Parathyroid adenoma (tissue), 2 donors: Measurements from ENCODE around the gene ZNF70.
A peak's percentile ranks its signal among the peaks of the same experiment; 100 is the strongest.

Experiments
- H2AFZ ChIP-seq: fragments of 300-600 bp; sonication (generic); one replicate; pipeline ENCODE4 v1.7.0; 2017; ENCODE audit warnings: antibody characterized with exemption, mild to moderate bottlenecking
- H3K27ac ChIP-seq: fragments of 300-600 bp; sonication (generic); one replicate; pipeline ENCODE4 v1.7.0; 2017
- H3K27me3 ChIP-seq: fragments of 300-600 bp; sonication (generic); one replicate; pipeline ENCODE4 v1.7.0; 2017; ENCODE audit warnings: low read length; ENCODE audit not compliant: control insufficient read depth, insufficient read depth
- H3K36me3 ChIP-seq: fragments of 300-600 bp; sonication (generic); one replicate; pipeline ENCODE4 v1.7.0; 2017; ENCODE audit warnings: low read length; ENCODE audit not compliant: control insufficient read depth, insufficient read depth
- H3K4me1 ChIP-seq: fragments of 300-600 bp; sonication (generic); one replicate; pipeline ENCODE4 v1.7.0; 2017; ENCODE audit warnings: control low read depth
- H3K4me2 ChIP-seq: fragments of 300-600 bp; sonication (generic); one replicate; pipeline ENCODE4 v1.7.0; 2017; ENCODE audit warnings: low read length
- H3K4me3 ChIP-seq: fragments of 300-600 bp; sonication (generic); one replicate; pipeline ENCODE4 v1.7.0; 2017; ENCODE audit warnings: low read depth, low read length
- H3K79me2 ChIP-seq: fragments of 300-600 bp; sonication (generic); one replicate; pipeline ENCODE4 v1.7.0; 2017; ENCODE audit warnings: control low read depth
- H3K9ac ChIP-seq: fragments of 300-600 bp; sonication (generic); one replicate; pipeline ENCODE4 v1.7.0; 2017; ENCODE audit warnings: mild to moderate bottlenecking
- H3K9me3 ChIP-seq: fragments of 300-600 bp; sonication (generic); one replicate; pipeline ENCODE4 v1.7.0; 2017; ENCODE audit warnings: low read length; ENCODE audit not compliant: control insufficient read depth
- TF ChIP-seq, protein P1 (sequence below): fragments of 300-600 bp; sonication (generic); IDR thresholded peaks from one replicate; pipeline ENCODE4 v1.7.0; 2017; ENCODE audit warnings: antibody characterized with exemption, mild to moderate bottlenecking
- donor health status: primary hyperparathyroidism.

ZNF70 gene

DNA sequence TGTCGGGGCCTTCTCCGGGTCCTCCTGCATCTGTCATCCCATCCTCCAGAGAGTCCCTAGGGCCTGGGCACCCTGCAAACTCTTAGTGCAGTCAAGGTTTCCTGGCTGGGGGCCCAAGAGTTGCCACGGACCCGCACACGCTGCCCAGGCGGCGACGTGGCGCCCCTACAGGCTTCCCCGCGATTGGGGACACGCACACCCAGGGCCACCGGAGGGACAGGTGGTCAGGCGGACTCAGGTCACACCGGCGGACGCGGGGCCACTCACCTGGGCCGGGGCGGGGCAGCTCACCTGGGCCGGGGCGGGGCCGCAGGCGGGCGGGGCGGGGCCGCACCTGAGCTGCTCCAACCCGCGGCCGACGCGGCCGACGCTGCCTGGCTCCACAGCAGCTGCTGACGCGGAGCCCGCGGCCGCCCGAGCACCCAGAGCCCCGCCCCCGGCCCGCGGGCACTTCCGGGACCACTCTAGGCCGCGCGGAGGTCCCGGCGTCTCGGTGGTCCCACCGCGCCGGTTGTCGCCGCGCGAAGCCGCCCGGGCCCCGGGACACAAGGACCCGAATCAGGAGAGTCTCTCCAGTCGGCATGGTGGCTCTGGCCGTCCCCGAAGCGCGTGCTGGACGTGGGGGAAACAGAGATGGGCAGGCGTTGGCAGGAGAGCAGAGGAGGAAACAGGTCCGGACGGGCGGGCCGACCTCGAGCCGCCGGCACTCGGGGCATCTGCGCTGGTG is at the start of gene ZNF70:
TSS of gene ZNF70 (minus strand) at position 399 of the 727 bp plus-strand sequence. CDS start 5,972 bp downstream, outside the sequence.
- Histone ChIP-seq H3K4me1 (peaks cover 2% of the 10 kb centered on the region), H3K27ac (peak within 1 kb of the TSS; percentile 85), H3K79me2 (no peaks in the 10 kb centered on the region), H3K36me3 (no peaks in the 10 kb centered on the region), H3K4me2 (peak within 1 kb of the TSS; percentile 98), H3K9me3 (no peaks in the 10 kb centered on the region), H3K27me3 (no peaks in the 10 kb centered on the region), H3K9ac (peak within 1 kb of the TSS; percentile 21), H3K4me3 (peak within 1 kb of the TSS; percentile 79), H2AFZ (peak within 1 kb of the TSS; percentile 90)
- TF ChIP-seq, protein P1, sequence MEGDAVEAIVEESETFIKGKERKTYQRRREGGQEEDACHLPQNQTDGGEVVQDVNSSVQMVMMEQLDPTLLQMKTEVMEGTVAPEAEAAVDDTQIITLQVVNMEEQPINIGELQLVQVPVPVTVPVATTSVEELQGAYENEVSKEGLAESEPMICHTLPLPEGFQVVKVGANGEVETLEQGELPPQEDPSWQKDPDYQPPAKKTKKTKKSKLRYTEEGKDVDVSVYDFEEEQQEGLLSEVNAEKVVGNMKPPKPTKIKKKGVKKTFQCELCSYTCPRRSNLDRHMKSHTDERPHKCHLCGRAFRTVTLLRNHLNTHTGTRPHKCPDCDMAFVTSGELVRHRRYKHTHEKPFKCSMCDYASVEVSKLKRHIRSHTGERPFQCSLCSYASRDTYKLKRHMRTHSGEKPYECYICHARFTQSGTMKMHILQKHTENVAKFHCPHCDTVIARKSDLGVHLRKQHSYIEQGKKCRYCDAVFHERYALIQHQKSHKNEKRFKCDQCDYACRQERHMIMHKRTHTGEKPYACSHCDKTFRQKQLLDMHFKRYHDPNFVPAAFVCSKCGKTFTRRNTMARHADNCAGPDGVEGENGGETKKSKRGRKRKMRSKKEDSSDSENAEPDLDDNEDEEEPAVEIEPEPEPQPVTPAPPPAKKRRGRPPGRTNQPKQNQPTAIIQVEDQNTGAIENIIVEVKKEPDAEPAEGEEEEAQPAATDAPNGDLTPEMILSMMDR = no peak

DNA sequence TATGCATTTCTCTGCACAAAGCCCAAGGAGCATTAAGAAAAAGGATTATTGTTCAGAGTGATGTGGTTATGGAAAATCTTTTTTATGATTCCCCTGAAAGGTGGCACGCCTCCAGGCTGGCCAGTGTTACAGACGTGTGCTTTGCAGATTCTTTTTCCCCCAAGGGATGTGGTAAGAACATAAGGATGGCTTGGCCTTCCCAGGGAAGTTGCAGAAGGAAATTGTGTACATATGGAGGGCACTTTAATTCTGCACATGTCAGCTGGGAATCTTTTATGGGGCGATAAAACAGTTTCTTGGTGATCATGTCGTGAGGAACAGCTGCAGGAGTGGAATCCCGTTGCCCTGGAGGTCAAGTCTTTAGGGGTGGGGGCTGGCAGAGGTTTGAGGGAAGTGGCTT is 45.5 kb upstream of the ZNF70 start:
- Histone ChIP-seq H3K4me2 (no peak overlapping the region), H3K9me3 (no peaks in the 10 kb centered on the region), H3K27me3 (no peaks in the 10 kb centered on the region), H2AFZ (no peak overlapping the region), H3K79me2 (peaks cover 1% of the 10 kb centered on the region), H3K27ac (no peak overlapping the region), H3K9ac (no peak overlapping the region), H3K36me3 (no peaks in the 10 kb centered on the region), H3K4me1 (no peaks in the 10 kb centered on the region), H3K4me3 (no peak overlapping the region)
- TF ChIP-seq, protein P1 = no peak

DNA sequence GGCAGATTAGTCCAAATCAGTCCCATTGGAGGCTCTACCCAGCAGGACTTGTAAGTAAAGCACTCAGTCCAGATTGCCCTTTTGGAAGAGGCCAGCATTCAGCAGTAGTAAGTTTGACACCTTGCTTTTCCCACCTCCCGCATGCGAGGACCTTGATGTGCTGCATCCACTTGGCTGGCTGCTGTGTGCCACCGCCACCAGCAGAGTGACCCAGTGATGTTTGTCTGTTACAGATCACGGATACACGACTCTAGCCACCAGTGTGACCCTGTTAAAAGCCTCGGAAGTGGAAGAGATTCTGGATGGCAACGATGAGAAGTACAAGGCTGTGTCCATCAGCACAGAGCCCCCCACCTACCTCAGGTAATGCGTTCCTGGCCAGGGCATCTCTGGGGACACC is 42.4 kb upstream of the ZNF70 start:
- Histone ChIP-seq H3K4me1 (no peaks in the 10 kb centered on the region), H3K4me2 (no peak overlapping the region), H3K9ac (no peak overlapping the region), H2AFZ (no peak overlapping the region), H3K79me2 (peaks cover 14% of the 10 kb centered on the region), H3K27me3 (no peaks in the 10 kb centered on the region), H3K9me3 (no peaks in the 10 kb centered on the region), H3K27ac (no peak overlapping the region), H3K36me3 (no peaks in the 10 kb centered on the region), H3K4me3 (no peak overlapping the region)
- TF ChIP-seq, protein P1 = no peak

DNA sequence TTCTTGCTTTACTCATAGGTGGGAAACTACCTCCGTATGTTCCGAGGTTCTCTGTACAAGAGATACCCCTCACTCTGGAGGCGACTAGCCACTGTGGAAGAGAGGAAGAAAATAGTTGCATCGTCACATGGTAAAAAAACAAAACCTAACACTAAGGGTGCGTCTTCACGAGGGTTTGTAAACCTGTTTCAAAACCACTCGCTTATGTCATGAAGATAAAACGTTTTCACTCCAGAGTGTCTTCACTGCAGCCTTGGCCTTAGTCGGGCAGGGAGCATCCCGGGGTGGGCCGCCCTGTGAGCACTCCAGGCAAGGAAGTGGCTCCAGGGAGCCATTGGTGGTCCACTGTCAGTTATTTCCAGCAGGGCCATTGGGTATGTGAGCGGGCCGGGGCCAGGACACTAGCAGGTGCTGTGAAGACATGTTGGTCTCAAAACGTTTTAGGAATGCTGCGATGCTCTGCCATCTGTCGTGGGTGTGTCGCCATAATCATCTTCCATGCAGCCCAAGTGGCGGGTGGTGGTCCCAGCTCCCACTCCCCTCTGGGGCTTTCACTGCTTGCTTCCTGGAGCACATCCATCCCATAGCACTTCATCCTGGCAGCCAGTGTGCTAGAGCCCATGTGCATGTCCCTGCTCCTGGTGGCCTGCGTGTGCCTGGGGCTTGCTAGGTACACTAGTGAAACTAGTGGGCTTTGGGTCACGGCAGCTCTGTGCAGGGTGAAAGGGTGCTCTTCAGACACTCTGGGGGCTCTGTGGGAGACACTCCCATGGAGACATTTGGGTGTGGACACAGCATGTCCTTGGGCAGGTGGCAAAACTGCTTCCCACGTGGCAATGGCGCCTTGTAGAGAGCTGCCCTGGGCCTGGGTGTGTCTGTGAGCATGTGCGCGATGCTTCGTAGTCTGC is 41.1 kb upstream of the ZNF70 start:
- Histone ChIP-seq H3K4me1 (peaks cover 3% of the 10 kb centered on the region), H3K9me3 (no peaks in the 10 kb centered on the region), H3K9ac (no peak overlapping the region), H3K36me3 (no peaks in the 10 kb centered on the region), H3K79me2 (peaks cover 15% of the 10 kb centered on the region), H2AFZ (no peak overlapping the region), H3K4me3 (no peak overlapping the region), H3K27ac (no peak overlapping the region), H3K4me2 (no peak overlapping the region), H3K27me3 (no peaks in the 10 kb centered on the region)
- TF ChIP-seq, protein P1 = no peak
